Right atrium auricular region (tissue), 2 donors: Measurements from ENCODE around the gene STK38L. TPM values are rescaled to one million over a fixed set of nuclear protein-coding genes. Genes with fewer than 3 reads are reported as not detected.

Experiments used
- DNase-seq: peaks from one replicate; pipeline ENCODE4 v3.0.0-alpha.2; 2019; ENCODE audit warnings: low spot score
- H3K27ac ChIP-seq, 2 donors: fragments of 200-600 bp; sonication (generic); 1 replicate in 1 of 2; 2 replicates in 1 of 2; pipeline ENCODE4 v1.5.1; 2016 to 2019
- H3K27me3 ChIP-seq, 2 donors: fragments of 200-600 bp; sonication (generic); one replicate each; pipeline versions ENCODE4 v1.5.1 to v1.6.0; 2017 to 2019
- H3K36me3 ChIP-seq: fragments of 200-600 bp; sonication (generic); one replicate; pipeline ENCODE4 v1.5.1; 2016
- H3K4me1 ChIP-seq, 2 donors: fragments of 200-600 bp; sonication (generic); one replicate each; pipeline versions ENCODE4 v1.5.1 to v1.6.0; 2017 to 2019
- H3K4me3 ChIP-seq, 2 donors: fragments of 200-600 bp; sonication (generic); 1 replicate in 1 of 2; 2 replicates in 1 of 2; pipeline ENCODE4 v1.5.1; 2017 to 2019; ENCODE audit warnings: mild to moderate bottlenecking in 1 of 2, moderate library complexity in 1 of 2
- H3K9me3 ChIP-seq, 2 donors: fragments of 200-600 bp; sonication (generic); one replicate each; pipeline ENCODE4 v1.5.1; 2019
- total RNA-seq, 2 donors: library from RNA; depleted of rRNA; stranded (reverse); fragments of >200 nt; gene quantifications; one replicate each; pipeline ENCODE4 v1.1.0, GENCODE V29; 2016
- TF ChIP-seq, protein P1 (sequence below), 2 donors: fragments of 200-600 bp; sonication (generic); IDR thresholded peaks; one replicate each; pipeline ENCODE4 v1.5.1; 2019; ENCODE audit warnings: antibody characterized with exemption in 2 of 2

STK38L gene
- total RNA-seq, 2 donors from 2014 or later, result 65.9 to 93.2 TPM

DNA sequence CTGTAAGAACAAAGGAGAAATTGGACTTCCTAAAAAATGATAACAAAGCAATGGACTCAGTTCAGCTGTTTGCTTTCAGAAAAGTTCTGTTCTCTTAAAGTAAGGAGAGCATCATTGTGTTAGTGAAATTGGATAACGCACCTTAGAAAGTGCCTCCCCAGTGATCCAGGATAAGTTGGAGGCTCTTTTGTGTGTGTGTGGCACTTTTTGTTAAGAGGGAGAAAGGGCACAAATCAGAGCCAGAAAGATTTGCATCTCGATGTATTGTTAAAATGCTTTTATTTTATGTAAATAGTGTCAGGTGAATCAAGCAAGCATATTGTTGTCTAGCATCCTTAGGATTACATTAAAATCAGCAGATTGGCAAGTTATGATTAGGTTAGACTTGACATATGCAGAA, 2.1 kb downstream of the STK38L start:
- peaks cover 0 to 50% of the 10 kb centered on the region in 2 donors for H3K4me1 ChIP-seq
- no peaks in the 10 kb centered on the region for H3K9me3 ChIP-seq
- TF ChIP-seq, protein P1, sequence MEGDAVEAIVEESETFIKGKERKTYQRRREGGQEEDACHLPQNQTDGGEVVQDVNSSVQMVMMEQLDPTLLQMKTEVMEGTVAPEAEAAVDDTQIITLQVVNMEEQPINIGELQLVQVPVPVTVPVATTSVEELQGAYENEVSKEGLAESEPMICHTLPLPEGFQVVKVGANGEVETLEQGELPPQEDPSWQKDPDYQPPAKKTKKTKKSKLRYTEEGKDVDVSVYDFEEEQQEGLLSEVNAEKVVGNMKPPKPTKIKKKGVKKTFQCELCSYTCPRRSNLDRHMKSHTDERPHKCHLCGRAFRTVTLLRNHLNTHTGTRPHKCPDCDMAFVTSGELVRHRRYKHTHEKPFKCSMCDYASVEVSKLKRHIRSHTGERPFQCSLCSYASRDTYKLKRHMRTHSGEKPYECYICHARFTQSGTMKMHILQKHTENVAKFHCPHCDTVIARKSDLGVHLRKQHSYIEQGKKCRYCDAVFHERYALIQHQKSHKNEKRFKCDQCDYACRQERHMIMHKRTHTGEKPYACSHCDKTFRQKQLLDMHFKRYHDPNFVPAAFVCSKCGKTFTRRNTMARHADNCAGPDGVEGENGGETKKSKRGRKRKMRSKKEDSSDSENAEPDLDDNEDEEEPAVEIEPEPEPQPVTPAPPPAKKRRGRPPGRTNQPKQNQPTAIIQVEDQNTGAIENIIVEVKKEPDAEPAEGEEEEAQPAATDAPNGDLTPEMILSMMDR (IDR thresholded peaks at IDR 0.05), result no peak
- no peaks in the 10 kb centered on the region for H3K36me3 ChIP-seq
- DNase-seq, result no peak
- peak overlapping the region; percentile 87 to 94 for H3K4me3 ChIP-seq
- no peaks in the 10 kb centered on the region for H3K27me3 ChIP-seq
- peak overlapping the region; percentile 36 to 96 for H3K27ac ChIP-seq

DNA sequence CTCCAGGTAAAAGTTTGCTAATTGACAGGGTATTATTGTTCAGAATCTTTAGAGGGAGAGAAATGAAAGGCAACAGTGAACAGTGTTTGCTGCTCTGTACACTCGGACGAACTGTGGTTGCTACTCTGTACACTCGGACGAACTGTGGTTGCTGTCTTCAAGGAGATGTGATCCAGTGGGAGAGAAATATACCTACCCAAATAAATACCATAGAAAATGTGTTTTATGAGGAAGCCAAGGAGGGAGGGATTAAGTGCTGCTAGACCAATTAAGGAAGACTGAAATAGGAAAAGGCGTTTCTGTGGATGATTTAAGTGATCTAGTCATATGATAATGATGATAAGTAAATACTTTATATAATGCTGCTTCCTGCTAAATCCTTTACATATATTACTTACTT, 2.7 kb downstream of the STK38L start:
- Histone ChIP-seq H3K36me3 (no peaks in the 10 kb centered on the region), H3K27me3 (no peaks in the 10 kb centered on the region), H3K9me3 (no peaks in the 10 kb centered on the region), H3K4me1 (peaks cover 0 to 51% of the 10 kb centered on the region in 2 donors), H3K27ac (peak overlapping the region; percentile 36 to 96), H3K4me3 (peak overlapping the region; percentile 87 to 94)
- TF ChIP-seq, protein P1 (IDR thresholded peaks at IDR 0.05), result no peak
- no peak for DNase-seq

- Histone ChIP-seq H3K4me3 (no peak overlapping the region), H3K9me3 (no peaks in the 10 kb centered on the region), H3K36me3 (no peaks in the 10 kb centered on the region), H3K27ac (peak overlapping the region; percentile 33 to 55), H3K27me3 (no peaks in the 10 kb centered on the region), H3K4me1 (peaks cover 0 to 72% of the 10 kb centered on the region in 2 donors)
- no peak for DNase-seq
- TF ChIP-seq, protein P1 (IDR thresholded peaks at IDR 0.05), result no peak
Measured at GRCh38 chr12:27252934-27253333, 8.8 kb downstream of the STK38L start.

GRCh38 chr12:27253347-27253746, 9.3 kb downstream of the STK38L start:
- H3K36me3 ChIP-seq, result no peaks in the 10 kb centered on the region
- no peaks in the 10 kb centered on the region for H3K9me3 ChIP-seq
- peaks cover 0 to 69% of the 10 kb centered on the region in 2 donors for H3K4me1 ChIP-seq
- peak overlapping the region; percentile 33 to 55 for H3K27ac ChIP-seq
- H3K27me3 ChIP-seq, result no peaks in the 10 kb centered on the region
- no peak for DNase-seq
- H3K4me3 ChIP-seq, result no peak overlapping the region
- TF ChIP-seq, protein P1 (IDR thresholded peaks at IDR 0.05), result no peak

GRCh38 chr12:27255806-27256205, 11.7 kb downstream of the STK38L start:
- no peaks in the 10 kb centered on the region for H3K27me3 ChIP-seq
- H3K4me1 ChIP-seq, result peaks cover 0 to 70% of the 10 kb centered on the region in 2 donors
- no peaks in the 10 kb centered on the region for H3K9me3 ChIP-seq
- peaks cover 8% of the 10 kb centered on the region for H3K36me3 ChIP-seq
- H3K4me3 ChIP-seq, result no peak overlapping the region
- peak overlapping the region in 1 of 2 donors; percentile 22 for H3K27ac ChIP-seq
- TF ChIP-seq, protein P1 (IDR thresholded peaks at IDR 0.05), result no peak
- DNase-seq, result no peak
